GM12864 (cell line): ENCODE data around the gene PPP1R12A.

Experiments
- DNase-seq: peaks from one replicate; pipeline ENCODE4 v3.0.0-alpha.2; 2011; ENCODE audit warnings: low read depth
- H3K4me3 ChIP-seq: 2 replicates; pipeline ENCODE4 v1.5.1; 2011; ENCODE audit warnings: mild to moderate bottlenecking, low read depth, low read length, control low read depth
- CTCF ChIP-seq: IDR thresholded peaks from 2 replicates; pipeline ENCODE4 v1.5.1; 2011; ENCODE audit warnings: low read depth, mild to moderate bottlenecking, moderate library complexity, low read length, control low read depth, inconsistent platforms; ENCODE audit errors: missing control alignments

PPP1R12A gene

DNA sequence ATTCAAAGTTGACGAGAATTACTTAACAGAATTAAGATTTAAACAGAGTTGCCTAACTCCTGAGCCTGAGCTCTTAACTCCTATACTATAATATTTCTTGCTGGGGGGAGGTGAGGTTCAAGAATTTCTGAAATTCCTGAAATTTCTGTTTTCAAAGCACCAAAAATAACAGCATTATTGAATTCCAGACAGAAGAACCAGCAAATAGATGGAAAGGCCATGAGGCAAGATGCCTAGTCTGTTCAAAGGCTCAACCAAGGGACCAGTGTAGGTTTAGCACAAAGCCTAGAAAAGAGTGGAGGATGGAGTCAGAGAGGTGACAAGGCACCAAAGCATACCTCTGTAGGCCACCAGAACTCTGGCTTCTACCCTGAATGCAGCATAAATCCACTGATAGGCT, 76.4 kb downstream of the PPP1R12A start:
- DNase-seq, result no peak
- no peak for TF ChIP-seq CTCF
- no peak overlapping the region for H3K4me3 ChIP-seq

GRCh38 chr12:79857675-79858074, 77.2 kb downstream of the PPP1R12A start:
- no peak for TF ChIP-seq CTCF
- DNase-seq, result no peak
- H3K4me3 ChIP-seq, result no peak overlapping the region

- H3K4me3 ChIP-seq, result no peak overlapping the region
- DNase-seq, result no peak
- no peak for TF ChIP-seq CTCF
Measured at GRCh38 chr12:79850610-79851299, 84.1 kb downstream of the PPP1R12A start.

DNA sequence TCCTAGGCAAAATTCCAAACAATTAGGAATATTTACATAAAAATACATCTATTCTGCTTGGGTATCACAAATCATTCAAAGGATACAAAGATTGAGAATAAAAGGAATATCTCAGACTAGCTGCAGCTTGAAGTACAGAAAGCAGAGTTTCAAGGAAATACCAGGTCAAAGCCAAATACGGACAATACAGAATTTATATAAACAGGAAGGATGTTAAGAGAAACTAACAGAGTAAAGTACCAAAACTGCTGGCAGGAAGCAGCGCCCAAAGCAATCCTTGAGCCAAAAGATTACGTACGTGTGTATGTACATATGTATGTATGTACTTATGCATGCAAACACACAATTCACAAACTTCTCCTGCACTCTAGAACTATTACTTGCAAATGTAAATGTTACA, 86.6 kb downstream of the PPP1R12A start:
- no peak for TF ChIP-seq CTCF
- DNase-seq, result no peak
- H3K4me3 ChIP-seq, result no peak overlapping the region

DNA sequence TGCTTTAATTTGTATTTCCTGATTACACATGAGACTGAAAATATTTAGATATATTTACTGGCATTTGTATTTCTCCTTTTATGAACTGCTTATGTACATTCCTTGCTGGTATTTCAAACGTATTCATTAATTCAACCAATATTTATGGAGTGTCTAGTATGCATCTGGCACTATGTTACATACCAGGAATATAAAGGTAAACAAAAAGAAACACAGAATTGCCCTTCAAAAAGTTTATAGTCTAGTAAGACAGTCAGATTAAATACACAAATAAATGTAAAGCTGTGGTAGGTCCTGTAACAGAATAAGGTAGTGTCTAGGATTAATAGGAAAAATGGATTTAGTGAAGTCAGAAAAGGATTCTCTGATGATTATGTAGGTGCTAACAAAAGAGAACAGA, 87.5 kb downstream of the PPP1R12A start:
- no peak for DNase-seq
- TF ChIP-seq CTCF, result no peak
- H3K4me3 ChIP-seq, result no peak overlapping the region

GRCh38 chr12:79844693-79845092, 90.2 kb downstream of the PPP1R12A start:
- no peak for TF ChIP-seq CTCF
- H3K4me3 ChIP-seq, result no peak overlapping the region
- DNase-seq, result no peak

- DNase-seq, result no peak
- no peak for TF ChIP-seq CTCF
- no peak overlapping the region for H3K4me3 ChIP-seq
Measured at GRCh38 chr12:79843978-79844377, 90.9 kb downstream of the PPP1R12A start.
